Measurements from ENCODE around the gene NUAK2. TPM values are rescaled to one million over a fixed set of nuclear protein-coding genes. Genes with fewer than 3 reads are reported as not detected.

NUAK2 gene
- total RNA-seq, 4 donors from 2014 or later = 0.73 to 2.0 (median 1.5) TPM; not detected in 1

DNA sequence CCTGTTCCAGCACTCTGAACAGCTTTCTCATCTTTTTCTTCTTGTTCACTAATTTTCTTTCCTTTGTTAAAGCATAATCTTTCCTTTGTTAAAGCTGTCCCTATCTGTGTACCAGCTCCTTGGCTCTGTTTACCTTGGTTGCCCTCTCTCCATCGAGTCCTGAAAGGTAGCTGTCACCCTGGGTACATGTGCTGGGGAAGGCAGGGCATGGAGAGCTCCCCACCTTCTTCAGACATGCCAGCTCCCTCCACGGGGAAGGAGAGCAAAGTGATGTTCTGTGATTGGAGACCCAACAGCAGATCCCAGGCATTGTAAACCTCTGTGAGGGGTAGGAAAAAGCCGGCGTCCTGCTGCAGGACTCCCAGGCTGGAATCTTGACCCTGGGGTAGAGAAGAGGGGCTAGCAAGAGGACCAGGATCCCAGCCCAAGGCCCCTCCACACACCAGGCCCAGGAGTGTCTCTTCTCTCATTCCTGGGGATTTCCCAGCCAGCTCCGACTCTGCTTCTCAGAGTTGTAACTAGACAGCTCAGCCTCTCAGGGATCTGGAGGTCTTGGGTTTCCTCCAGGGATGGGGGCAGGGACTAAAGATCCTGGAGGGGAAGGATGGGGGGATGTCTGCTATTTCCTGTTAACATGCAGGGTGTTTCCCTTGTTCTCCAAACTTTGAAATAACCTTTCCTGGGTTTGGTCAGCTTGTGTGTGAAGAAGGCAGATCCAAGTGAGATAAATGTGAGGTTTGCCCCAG, 59.4 kb downstream of the NUAK2 start:
- Histone ChIP-seq H3K4me1 (no peaks in the 10 kb centered on the region), H3K9me3 (no peaks in the 10 kb centered on the region), H3K27ac (no peak overlapping the region), H3K4me3 (no peak overlapping the region), H3K27me3 (no peaks in the 10 kb centered on the region), H3K36me3 (no peaks in the 10 kb centered on the region)
- no peak for TF ChIP-seq POLR2A (IDR thresholded peaks at IDR 0.05)
- TF ChIP-seq, protein P1, sequence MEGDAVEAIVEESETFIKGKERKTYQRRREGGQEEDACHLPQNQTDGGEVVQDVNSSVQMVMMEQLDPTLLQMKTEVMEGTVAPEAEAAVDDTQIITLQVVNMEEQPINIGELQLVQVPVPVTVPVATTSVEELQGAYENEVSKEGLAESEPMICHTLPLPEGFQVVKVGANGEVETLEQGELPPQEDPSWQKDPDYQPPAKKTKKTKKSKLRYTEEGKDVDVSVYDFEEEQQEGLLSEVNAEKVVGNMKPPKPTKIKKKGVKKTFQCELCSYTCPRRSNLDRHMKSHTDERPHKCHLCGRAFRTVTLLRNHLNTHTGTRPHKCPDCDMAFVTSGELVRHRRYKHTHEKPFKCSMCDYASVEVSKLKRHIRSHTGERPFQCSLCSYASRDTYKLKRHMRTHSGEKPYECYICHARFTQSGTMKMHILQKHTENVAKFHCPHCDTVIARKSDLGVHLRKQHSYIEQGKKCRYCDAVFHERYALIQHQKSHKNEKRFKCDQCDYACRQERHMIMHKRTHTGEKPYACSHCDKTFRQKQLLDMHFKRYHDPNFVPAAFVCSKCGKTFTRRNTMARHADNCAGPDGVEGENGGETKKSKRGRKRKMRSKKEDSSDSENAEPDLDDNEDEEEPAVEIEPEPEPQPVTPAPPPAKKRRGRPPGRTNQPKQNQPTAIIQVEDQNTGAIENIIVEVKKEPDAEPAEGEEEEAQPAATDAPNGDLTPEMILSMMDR (IDR thresholded peaks at IDR 0.05) = no peak
- intact Hi-C loops (cut with DNase I; ENCODE audit: low total_unique reads) = no loop called here
- DNase-seq = no peak

DNA sequence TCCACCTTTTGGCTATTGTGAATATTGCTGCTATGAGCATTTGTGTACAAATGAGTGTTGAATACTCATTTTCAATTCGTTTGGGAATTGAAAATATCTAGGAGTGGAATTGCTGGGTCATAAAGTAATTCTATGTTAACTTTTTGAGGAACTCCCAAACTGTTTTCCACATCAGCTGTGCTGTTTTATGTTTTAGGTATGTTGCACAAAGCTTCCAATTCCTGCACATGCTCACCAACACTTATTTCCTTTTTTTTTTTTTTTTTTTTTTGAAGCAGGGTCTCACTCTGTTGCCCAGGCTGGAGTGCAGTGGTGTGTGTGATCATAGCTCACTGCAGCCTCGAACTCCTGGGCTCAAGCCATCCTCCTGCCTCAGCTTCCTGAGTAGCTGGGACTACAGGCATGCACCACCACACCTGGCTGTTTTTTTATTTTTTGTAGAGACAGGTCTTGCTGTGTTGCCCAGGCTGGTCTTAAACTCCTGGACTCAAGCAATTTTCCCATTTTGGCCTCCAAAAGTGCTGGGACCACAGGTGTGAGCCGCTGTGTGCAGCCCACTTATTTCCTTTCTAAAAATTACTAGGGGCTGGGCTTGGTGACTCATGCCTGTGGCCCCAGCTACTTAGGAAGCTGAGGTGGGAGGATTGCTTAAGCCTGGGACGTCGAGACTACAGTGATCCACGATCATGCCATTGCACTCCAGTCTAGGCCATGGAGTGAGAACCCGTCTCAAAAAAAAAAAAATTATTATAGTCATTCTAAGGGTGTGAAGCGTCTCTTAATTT, 60.4 kb downstream of the NUAK2 start:
- Histone ChIP-seq H3K27me3 (no peaks in the 10 kb centered on the region), H3K27ac (no peak overlapping the region), H3K9me3 (no peaks in the 10 kb centered on the region), H3K36me3 (no peaks in the 10 kb centered on the region), H3K4me3 (no peak overlapping the region), H3K4me1 (no peaks in the 10 kb centered on the region)
- intact Hi-C loops (cut with DNase I; ENCODE audit: low total_unique reads) = no loop called here
- DNase-seq = no peak
- TF ChIP-seq POLR2A (IDR thresholded peaks at IDR 0.05) = no peak
- TF ChIP-seq, protein P1 (IDR thresholded peaks at IDR 0.05) = no peak

DNA sequence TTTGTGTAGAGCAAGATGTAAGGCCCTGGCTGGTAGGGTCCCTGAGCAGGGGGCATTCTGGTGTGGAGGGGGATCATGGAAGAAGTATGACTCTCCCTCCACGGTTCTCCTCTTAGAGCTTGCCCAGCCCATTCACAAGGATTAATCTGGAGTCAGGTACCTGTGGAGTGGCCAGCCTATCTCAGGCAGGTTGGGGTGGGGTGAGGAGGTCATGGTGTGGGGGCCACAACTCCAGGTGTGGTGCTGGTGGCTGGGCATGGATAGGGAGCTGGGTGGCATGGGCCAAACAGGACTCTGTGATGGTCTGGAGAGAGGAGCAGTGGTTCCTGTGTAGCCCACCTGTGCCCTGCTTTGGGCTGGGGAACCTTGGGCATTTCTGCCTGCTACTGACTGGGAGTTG, 61.5 kb downstream of the NUAK2 start:
- TF ChIP-seq POLR2A (IDR thresholded peaks at IDR 0.05) = no peak
- TF ChIP-seq, protein P1 (IDR thresholded peaks at IDR 0.05) = no peak
- H3K4me1 ChIP-seq = no peaks in the 10 kb centered on the region
- H3K36me3 ChIP-seq = no peaks in the 10 kb centered on the region
- intact Hi-C loops (cut with DNase I; ENCODE audit: low total_unique reads) = no loop called here
- H3K9me3 ChIP-seq = no peaks in the 10 kb centered on the region
- no peak for DNase-seq
- no peaks in the 10 kb centered on the region for H3K27me3 ChIP-seq
- no peak overlapping the region for H3K27ac ChIP-seq
- H3K4me3 ChIP-seq = no peak overlapping the region

- Histone ChIP-seq H3K36me3 (no peaks in the 10 kb centered on the region), H3K27ac (no peak overlapping the region), H3K27me3 (no peaks in the 10 kb centered on the region), H3K4me1 (no peaks in the 10 kb centered on the region), H3K9me3 (no peaks in the 10 kb centered on the region), H3K4me3 (no peak overlapping the region)
- no peak for TF ChIP-seq POLR2A (IDR thresholded peaks at IDR 0.05)
- TF ChIP-seq, protein P1 (IDR thresholded peaks at IDR 0.05) = no peak
- intact Hi-C loops (cut with DNase I; ENCODE audit: low total_unique reads) = no loop called here
- no peak for DNase-seq
These were observed 62.2 kb downstream of the NUAK2 start for GRCh38 chr1:205259324-205259832.

DNA sequence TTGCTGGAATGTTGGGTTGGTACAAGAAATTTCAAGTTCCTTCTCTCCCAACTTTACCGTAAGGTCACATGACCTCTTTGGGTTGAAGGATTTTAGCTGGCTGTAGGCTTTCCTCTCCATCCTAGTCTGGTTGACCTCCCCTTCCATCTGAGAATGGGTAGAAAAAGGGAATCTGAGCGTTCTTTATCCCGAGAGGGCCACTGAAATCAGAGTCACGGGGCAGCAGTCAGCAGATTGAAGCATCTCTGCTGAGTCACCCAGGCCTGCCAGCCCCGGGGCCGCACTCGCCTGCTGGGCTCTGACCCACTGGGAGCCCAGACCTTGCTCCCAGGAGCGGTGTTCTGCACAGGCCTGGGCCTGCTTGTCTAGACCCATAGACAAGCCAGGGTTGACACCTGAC, 62.8 kb downstream of the NUAK2 start:
- Histone ChIP-seq H3K9me3 (no peaks in the 10 kb centered on the region), H3K4me3 (no peak overlapping the region), H3K4me1 (no peaks in the 10 kb centered on the region), H3K27me3 (no peaks in the 10 kb centered on the region), H3K27ac (no peak overlapping the region), H3K36me3 (no peaks in the 10 kb centered on the region)
- DNase-seq = no peak
- intact Hi-C loops (cut with DNase I; ENCODE audit: low total_unique reads) = no loop called here
- no peak for TF ChIP-seq POLR2A (IDR thresholded peaks at IDR 0.05)
- TF ChIP-seq, protein P1 (IDR thresholded peaks at IDR 0.05) = no peak

Measured in uterus (tissue), 4 donors.